ENCODE measurements around the gene FBXL12.
"Not testable (repeated sequence)": the region's sequence is repeated elsewhere in the genome, so short reads cannot be mapped to it uniquely, and the experiment has no call there.

Gene FBXL12

DNA sequence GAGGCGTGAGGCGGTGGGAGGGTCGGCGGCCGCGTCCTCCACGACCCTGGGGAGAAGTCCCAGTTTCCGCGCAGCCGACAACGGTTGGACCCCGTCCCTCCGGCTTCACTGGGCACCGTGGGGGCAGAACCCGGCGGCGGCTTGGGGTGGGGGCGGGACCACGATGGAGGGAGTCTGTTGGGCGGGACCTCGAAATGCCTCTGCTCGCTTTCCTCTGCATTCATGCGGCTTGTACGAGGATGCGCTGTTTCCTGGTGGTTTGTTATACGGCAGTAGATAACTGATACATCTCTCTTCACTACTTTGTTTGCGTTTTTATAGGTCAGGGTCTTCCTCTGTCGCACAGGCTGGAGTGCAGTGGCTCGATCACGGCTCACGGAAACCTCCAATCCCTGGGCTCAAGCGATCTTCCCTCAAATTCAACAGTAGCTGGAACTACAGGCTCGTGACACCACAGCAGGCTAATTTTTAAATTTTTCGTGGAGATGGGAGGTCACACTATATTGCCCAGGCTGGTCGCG is 25.7 kb downstream of the FBXL12 start:
- TF ChIP-seq CTCF (conservative IDR thresholded peaks at IDR 0.05; ENCODE audit: control insufficient read depth, insufficient read depth, low read depth, low read length): no peak
- peak overlapping the region; percentile 84 for H3K4me3 ChIP-seq (ENCODE audit: control insufficient read depth, low read depth, low read length)
- peak; percentile 54 for DNase-seq (ENCODE audit: low read depth)

GRCh38 chr19:9792206-9793070 is 26.4 kb downstream of the FBXL12 start:
- TF ChIP-seq CTCF (conservative IDR thresholded peaks at IDR 0.05; ENCODE audit: control insufficient read depth, insufficient read depth, low read depth, low read length): no peak
- H3K4me3 ChIP-seq (ENCODE audit: control insufficient read depth, low read depth, low read length): peak overlapping the region; percentile 84
- DNase-seq (ENCODE audit: low read depth): peak; percentile 90

DNA sequence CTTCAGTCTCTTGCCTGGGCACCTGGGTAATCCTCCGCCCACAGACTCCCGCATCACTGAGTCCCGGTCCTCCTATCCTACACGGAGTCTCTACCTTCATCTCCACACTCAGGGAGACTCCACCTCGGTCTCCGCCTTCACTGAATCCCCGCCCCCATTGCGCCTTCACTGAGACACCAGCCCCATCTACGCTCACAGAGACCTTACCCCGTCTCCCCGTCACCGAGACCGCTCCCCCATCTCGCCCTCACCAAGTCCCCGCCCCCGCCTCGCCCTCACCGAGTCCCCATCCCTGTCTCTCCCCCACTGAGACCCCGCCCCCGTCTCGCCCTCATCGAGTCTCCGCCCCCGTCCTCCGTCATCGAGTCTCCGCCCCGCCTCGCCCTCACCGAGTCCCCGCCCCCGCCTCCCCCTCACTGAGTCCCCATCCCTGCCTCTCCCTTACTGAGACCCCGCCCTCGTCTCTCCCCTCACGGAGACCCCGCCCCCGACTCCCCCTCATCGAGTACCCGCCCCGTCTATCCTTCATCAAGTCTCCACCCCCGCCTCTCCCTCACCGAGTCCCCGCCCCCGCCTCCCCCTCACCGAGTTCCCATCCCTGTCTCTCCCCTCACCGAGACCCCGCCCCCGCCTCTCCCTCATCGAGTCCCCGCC is 27.2 kb downstream of the FBXL12 start:
- no peak for TF ChIP-seq CTCF (conservative IDR thresholded peaks at IDR 0.05; ENCODE audit: control insufficient read depth, insufficient read depth, low read depth, low read length)
- peak; percentile 90 for DNase-seq (ENCODE audit: low read depth)

GRCh38 chr19:9791073-9791367 is 27.9 kb downstream of the FBXL12 start:
- H3K4me3 ChIP-seq (ENCODE audit: control insufficient read depth, low read depth, low read length); DNase-seq (ENCODE audit: low read depth): not testable (repeated sequence)

More for the DNA sequence above, 27.2 kb downstream of the FBXL12 start:
- peak overlapping the region; percentile 72 for H3K4me3 ChIP-seq (ENCODE audit: control insufficient read depth, low read depth, low read length)

DNA sequence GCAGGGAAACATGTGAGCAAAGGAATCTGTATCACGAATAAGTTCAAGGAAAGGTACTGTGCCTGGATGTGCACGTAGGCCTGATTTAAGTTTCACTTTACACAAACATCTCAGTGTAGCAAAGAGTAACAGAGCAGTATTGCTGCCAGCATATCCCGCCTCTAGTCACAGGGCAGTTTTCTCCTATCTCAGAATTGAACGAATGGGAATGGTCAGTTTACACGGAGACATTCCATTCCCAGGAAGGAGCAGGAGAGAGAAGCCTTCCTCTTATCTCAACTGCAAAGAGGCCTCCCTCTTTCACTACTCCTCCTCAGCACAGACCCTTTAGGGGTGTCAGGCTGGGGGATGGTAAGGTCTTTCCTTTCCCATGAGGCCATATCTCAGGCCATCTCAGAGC is 29.3 kb downstream of the FBXL12 start:
- not testable (repeated sequence) for DNase-seq (ENCODE audit: low read depth); H3K4me3 ChIP-seq (ENCODE audit: control insufficient read depth, low read depth, low read length)

- DNase-seq (ENCODE audit: low read depth): no peak
- H3K4me3 ChIP-seq (ENCODE audit: control insufficient read depth, low read depth, low read length): no peak overlapping the region
- no peak for TF ChIP-seq CTCF (conservative IDR thresholded peaks at IDR 0.05; ENCODE audit: control insufficient read depth, insufficient read depth, low read depth, low read length)
Observed at GRCh38 chr19:9789066-9789465, 29.8 kb downstream of the FBXL12 start.

- not testable (repeated sequence) for DNase-seq (ENCODE audit: low read depth); H3K4me3 ChIP-seq (ENCODE audit: control insufficient read depth, low read depth, low read length)
Observed at GRCh38 chr19:9788604-9789003, 30.3 kb downstream of the FBXL12 start.

- TF ChIP-seq CTCF (conservative IDR thresholded peaks at IDR 0.05; ENCODE audit: control insufficient read depth, insufficient read depth, low read depth, low read length): no peak
- no peak for DNase-seq (ENCODE audit: low read depth)
- no peak overlapping the region for H3K4me3 ChIP-seq (ENCODE audit: control insufficient read depth, low read depth, low read length)
Observed at GRCh38 chr19:9786819-9787218, 32.1 kb downstream of the FBXL12 start.
